Effector memory CD4-positive, alpha-beta T cell (primary cell): ENCODE measurements around the gene SPOP.
"Not testable (repeated sequence)": the region's sequence is repeated elsewhere in the genome, so short reads cannot be mapped to it uniquely, and the experiment has no call there.

Source experiments
- DNase-seq, 3 donors: peaks; one replicate each; pipeline ENCODE4 v3.0.0-alpha.2; 2020
- H3K27ac ChIP-seq: 2 replicates; pipeline ENCODE4 v1.7.0; 2013; ENCODE audit warnings: mild to moderate bottlenecking, low read length, moderate library complexity; ENCODE audit not compliant: insufficient read depth, poor library complexity, severe bottlenecking
- H3K27me3 ChIP-seq: replicated peaks from 2 replicates; pipeline ENCODE4 v1.7.0; 2013; ENCODE audit warnings: mild to moderate bottlenecking, low read length; ENCODE audit not compliant: insufficient read depth, control insufficient read depth, poor library complexity, severe bottlenecking
- H3K36me3 ChIP-seq: 2 replicates; pipeline ENCODE4 v1.7.0; 2013; ENCODE audit warnings: mild to moderate bottlenecking, low read length, moderate library complexity; ENCODE audit not compliant: control insufficient read depth, insufficient read depth
- H3K4me1 ChIP-seq: 2 replicates; pipeline ENCODE4 v1.7.0; 2013; ENCODE audit warnings: low read length, mild to moderate bottlenecking; ENCODE audit not compliant: control insufficient read depth, insufficient read depth, poor library complexity, severe bottlenecking
- H3K4me3 ChIP-seq: 2 replicates; pipeline ENCODE4 v1.7.0; 2013; ENCODE audit warnings: low read length, low read depth, mild to moderate bottlenecking; ENCODE audit not compliant: insufficient read depth, poor library complexity, severe bottlenecking
- H3K9me3 ChIP-seq: 2 replicates; pipeline ENCODE4 v1.7.0; 2013; ENCODE audit warnings: mild to moderate bottlenecking, low read length, moderate library complexity; ENCODE audit not compliant: control insufficient read depth

SPOP gene

GRCh38 chr17:49570540-49571242, 107.2 kb downstream of the SPOP start:
- Histone ChIP-seq H3K9me3 (no peaks in the 10 kb centered on the region), H3K4me3 (no peak overlapping the region), H3K27me3 (peaks cover 10% of the 10 kb centered on the region), H3K4me1 (peaks cover 14% of the 10 kb centered on the region), H3K36me3 (no peaks in the 10 kb centered on the region), H3K27ac (no peak overlapping the region)
- DNase-seq: no peak

GRCh38 chr17:49568695-49569047, 109.2 kb downstream of the SPOP start:
- not testable (repeated sequence) for H3K36me3 ChIP-seq, H3K27me3 ChIP-seq, H3K4me3 ChIP-seq, H3K27ac ChIP-seq, DNase-seq, H3K9me3 ChIP-seq
- H3K4me1 ChIP-seq: peaks cover 13% of the 10 kb centered on the region

- Histone ChIP-seq H3K27me3 (no peaks in the 10 kb centered on the region), H3K9me3 (no peaks in the 10 kb centered on the region), H3K27ac (no peak overlapping the region), H3K4me3 (no peak overlapping the region), H3K4me1 (peaks cover 13% of the 10 kb centered on the region), H3K36me3 (no peaks in the 10 kb centered on the region)
- peak; percentile 59 to 69 (median 59) for DNase-seq
Observed at GRCh38 chr17:49567871-49568694, 109.8 kb downstream of the SPOP start.

- Histone ChIP-seq H3K27me3 (no peaks in the 10 kb centered on the region), H3K27ac (no peak overlapping the region), H3K4me1 (peaks cover 13% of the 10 kb centered on the region), H3K36me3 (no peaks in the 10 kb centered on the region), H3K9me3 (no peaks in the 10 kb centered on the region), H3K4me3 (no peak overlapping the region)
- DNase-seq: no peak
Observed at GRCh38 chr17:49567104-49567521, 110.8 kb downstream of the SPOP start.

- no peak for DNase-seq
- Histone ChIP-seq H3K27ac (no peak overlapping the region), H3K4me1 (peaks cover 13% of the 10 kb centered on the region), H3K9me3 (no peaks in the 10 kb centered on the region), H3K4me3 (no peak overlapping the region), H3K27me3 (no peaks in the 10 kb centered on the region), H3K36me3 (no peaks in the 10 kb centered on the region)
Observed at GRCh38 chr17:49566668-49567071, 111.2 kb downstream of the SPOP start.

- Histone ChIP-seq H3K4me1 (peaks cover 13% of the 10 kb centered on the region), H3K36me3 (no peaks in the 10 kb centered on the region), H3K9me3 (no peaks in the 10 kb centered on the region), H3K27ac (no peak overlapping the region), H3K4me3 (no peak overlapping the region), H3K27me3 (no peaks in the 10 kb centered on the region)
- no peak for DNase-seq
Observed at GRCh38 chr17:49565948-49566491, 111.9 kb downstream of the SPOP start.

- no peaks in the 10 kb centered on the region for H3K36me3 ChIP-seq
- no peak for DNase-seq
Observed at GRCh38 chr17:49564638-49565037, 113.3 kb downstream of the SPOP start.

GRCh38 chr17:49557312-49558024, 120.4 kb downstream of the SPOP start:
- no peak overlapping the region for H3K4me3 ChIP-seq
- no peaks in the 10 kb centered on the region for H3K4me1 ChIP-seq
- no peak for DNase-seq
- H3K36me3 ChIP-seq: no peaks in the 10 kb centered on the region
- H3K27me3 ChIP-seq: no peaks in the 10 kb centered on the region
- no peaks in the 10 kb centered on the region for H3K9me3 ChIP-seq
- no peak overlapping the region for H3K27ac ChIP-seq

More at GRCh38 chr17:49564638-49565037, 113.3 kb downstream of the SPOP start:
- no peak overlapping the region for H3K4me3 ChIP-seq
- H3K27ac ChIP-seq: no peak overlapping the region
- H3K9me3 ChIP-seq: no peaks in the 10 kb centered on the region
- peaks cover 8% of the 10 kb centered on the region for H3K4me1 ChIP-seq
- no peaks in the 10 kb centered on the region for H3K27me3 ChIP-seq

GRCh38 chr17:49556223-49556943, 121.5 kb downstream of the SPOP start:
- Histone ChIP-seq H3K9me3 (no peaks in the 10 kb centered on the region), H3K27ac (no peak overlapping the region), H3K36me3 (no peaks in the 10 kb centered on the region), H3K4me3 (no peak overlapping the region), H3K4me1 (no peaks in the 10 kb centered on the region), H3K27me3 (no peaks in the 10 kb centered on the region)
- peak; percentile 51 to 67 (median 54) for DNase-seq
